Glomerular visceral epithelial cell (primary cell): ENCODE data around the gene SNAP23.

Experiments
- DNase-seq: peaks from one replicate; pipeline ENCODE4 v3.0.0-alpha.2; 2016; ENCODE audit errors: extremely low spot score

Gene SNAP23

DNA sequence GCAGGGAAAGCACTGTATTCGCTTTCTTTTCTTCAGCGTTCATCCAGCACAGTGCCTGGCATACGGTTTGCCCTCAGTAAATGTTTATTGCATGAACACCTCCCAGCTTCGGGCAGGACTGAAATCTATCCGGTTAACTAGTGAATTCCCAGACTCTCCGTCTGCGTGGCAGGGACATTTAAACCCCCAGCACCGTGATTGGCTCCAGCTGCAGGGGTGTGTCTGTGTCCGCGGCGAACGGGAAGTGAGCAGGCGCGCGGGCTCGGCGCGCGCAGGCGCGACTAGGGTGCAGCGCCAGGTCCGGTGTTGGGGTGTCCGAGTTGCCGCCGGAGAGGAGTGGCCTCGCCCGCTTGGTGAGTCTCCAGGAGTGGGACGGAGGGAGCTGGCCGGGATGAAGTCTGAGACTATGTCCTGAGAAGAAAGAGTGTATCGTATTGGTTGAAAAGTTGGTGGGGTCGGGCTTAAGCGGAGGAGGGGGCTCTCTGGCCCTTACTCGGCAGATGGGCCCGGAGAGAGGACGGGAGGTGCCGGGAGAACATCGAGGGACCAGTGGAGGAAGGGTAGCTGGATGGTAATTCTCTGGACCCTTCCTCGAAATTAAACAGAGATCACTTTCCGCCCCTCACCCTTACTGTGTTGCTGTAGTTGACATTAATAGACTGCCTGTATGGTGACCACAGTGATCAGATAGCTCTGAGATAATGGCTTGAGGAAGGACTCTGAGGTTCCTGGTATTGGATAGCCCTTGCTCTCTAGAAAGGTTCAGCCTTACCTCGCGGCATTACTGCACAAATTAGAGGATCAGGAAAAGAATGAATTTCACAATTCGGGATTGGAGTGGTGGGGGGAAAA, at the start of gene SNAP23:
Gene SNAP23 (plus strand): TSS at position 274 of the 852 bp plus-strand sequence. CDS start 16,213 bp downstream, outside the sequence.
- DNase-seq: peak; percentile 96

DNA sequence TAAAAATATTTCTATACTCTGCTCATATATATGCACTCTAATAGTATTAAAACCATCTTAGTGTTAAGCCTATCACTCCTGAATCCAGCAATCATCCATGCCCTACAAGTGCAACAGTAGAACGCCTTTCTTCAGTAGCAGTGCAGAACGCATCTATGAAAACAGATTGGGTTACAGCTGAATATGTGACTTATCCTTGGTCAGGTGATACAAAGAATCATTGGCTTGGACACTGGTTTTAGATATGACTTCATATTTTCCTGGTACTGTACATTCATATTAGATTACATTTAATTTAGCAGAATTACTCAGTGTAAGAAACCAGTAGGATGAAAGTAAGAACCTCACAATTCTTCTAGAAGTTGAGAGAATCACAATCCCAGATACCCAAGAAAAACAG, 47.8 kb upstream of the SNAP23 start:
- DNase-seq: no peak

DNA sequence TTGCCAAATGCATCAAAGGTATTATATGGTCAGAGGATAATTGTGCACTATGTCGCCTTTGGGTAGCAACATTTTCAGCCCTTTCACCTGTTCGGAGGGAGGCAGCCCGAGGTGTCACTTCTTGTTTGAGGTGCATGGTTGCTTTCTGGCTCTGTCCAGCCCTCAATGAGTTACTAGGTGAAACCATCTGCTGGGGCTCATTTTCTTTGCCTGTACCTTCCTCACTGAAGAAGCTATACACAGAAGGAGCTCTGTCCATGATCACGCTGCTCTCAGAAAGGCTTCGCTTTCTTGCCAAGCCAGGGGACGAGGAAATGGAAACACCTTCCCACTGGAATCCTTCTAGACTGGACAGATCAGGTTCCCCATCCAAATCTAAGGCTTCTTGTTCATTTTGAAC, 47.2 kb upstream of the SNAP23 start:
- no peak for DNase-seq

DNA sequence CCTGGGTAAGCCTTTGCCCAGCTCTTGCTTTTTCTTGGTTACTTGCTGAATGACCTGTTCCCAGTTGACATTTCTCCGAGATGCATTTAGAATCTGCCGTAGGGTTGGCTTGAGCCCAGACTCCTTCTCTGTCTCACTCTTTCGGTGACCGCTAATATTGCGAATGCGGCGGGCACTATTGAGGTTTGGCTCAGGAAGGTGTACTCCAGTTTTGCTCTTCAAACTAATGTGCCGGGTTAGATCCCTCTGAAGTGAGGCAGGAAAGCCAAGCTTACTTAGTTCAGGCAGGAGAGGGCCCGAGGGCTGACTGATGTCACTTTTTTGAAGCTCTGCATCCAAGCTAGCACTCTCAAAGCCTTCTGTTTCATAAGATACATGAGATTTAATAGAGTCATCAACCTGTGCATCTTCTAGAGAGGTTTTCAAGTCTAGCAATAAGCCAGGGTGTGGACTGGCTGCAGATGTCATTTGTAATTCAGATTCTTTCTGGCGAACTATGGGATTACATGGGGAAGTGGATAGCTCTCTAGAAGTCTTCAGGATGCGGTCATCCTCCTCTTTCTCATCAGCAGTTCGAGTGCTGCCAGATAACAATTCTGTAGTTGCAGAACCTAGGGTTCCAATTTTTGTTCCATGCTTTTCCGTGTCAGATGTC, 45.5 kb upstream of the SNAP23 start:
- no peak for DNase-seq

DNA sequence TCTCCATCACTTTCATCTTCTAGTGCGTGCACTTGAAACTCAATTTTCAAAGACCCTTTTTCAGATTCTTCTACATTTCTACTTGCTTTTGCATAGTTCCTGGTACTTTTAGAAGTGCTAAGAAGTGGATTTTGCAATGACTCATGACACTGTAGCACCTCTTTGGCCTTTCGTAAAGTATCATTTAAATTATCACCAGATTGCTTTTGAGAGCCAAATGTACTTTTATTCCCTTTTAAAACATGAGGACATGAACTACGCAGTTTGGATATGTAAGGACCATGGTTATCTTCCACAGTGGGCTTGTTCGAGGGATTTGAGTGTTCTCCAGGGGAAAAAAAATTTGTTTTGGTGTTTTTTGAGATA, 45.0 kb upstream of the SNAP23 start:
- no peak for DNase-seq

DNA sequence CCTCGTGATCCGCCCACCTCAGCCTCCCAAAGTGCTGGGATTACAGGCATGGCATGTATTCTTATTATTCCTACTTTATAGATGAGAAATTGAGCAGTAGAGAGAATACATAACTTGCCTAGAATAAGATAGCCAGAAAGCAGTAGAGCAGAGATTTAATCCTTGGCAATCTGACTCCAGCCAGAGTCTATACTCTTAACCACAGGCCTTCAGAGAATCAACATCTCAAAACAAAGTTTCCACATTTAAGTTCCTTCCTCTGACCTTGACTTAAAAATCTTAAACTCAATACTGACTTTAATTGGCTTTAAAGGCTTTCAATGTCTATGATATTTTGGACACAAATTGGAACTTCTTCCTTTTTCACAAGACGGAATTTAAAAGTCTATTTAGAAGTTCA, 41.6 kb upstream of the SNAP23 start:
- DNase-seq: no peak

DNA sequence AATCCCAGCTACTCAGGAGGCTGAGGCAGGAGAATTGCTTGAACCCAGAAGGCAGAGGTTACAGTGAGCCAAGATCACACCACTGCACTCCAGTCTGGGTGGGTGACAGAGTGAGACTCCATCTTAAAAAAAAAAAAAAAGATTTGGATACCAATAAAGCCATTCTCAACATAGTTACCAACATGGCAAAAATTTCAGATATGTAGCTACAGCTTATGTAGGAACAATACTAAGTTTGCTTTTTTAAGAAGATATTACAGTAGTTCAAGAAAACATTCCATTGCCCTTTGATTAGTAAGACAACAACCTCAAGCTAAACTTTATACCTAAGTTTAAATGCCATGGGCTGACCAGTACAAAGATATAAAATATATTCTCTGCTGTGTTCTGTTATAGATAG, 38.9 kb upstream of the SNAP23 start:
- DNase-seq: no peak

DNA sequence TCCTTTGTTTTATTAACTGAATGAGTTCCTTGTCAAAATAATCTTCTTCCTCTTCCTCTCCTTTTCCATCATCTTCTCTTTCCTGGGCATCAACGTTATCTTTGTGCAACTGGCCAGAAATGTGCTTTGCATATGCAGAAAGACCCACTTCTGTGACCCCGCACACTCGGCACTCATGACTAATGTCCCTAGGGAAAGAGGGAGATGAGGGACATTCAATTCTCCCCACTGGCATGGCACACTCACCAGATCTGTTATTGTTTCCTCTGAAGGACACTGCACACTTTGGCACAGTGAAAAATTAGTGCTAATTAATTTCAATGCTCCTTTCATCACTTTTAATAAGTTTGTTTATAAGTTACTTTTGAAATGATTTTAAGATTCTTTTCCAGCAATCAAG, 38.5 kb upstream of the SNAP23 start:
- DNase-seq: no peak

DNA sequence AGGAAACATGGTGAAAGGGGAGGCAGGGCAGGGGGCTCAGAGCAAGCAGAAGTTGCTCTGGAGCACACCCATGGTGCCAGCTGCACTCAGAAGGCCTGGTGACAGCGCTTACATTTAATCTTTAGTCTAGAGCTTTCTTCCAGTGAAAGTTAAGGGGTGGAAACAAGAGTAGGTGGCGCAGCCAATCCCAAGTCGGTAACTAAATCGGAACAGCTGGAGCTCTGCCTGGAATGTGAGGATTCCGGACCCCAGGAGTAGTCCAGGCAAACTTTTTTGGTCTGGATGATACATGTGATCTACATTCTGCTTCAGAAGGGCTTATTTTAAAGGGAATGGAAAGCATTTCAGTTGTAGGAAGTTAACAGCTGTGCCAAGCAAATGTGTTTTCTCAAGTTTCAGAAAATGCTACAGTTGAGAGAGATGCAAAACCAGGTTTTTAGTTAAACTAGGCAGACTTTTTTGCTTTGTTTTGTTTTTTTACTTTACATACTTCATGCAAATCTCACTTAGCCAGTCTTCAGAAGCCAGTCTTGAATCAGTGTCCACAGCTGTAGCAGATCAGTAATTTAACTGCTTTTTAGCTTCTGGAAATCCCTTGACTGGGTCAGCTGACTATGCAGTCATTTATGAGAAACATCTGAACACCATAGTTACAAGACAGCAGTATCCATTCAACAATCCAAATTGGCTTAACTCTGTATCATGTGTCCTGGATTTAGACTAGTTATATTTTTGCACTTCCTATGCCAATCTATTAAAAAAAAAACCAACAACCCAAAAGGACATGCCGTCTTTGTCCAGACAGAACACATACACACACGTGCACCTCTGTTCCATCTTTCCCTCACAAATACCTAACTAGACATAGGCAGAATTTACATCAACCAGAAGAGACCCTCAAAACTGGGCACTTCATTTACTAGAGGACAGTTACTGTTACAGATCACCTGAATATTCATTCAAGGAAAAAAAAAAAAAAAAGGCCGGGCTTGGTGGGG, 37.7 kb upstream of the SNAP23 start:
- DNase-seq: peak; percentile 38

DNA sequence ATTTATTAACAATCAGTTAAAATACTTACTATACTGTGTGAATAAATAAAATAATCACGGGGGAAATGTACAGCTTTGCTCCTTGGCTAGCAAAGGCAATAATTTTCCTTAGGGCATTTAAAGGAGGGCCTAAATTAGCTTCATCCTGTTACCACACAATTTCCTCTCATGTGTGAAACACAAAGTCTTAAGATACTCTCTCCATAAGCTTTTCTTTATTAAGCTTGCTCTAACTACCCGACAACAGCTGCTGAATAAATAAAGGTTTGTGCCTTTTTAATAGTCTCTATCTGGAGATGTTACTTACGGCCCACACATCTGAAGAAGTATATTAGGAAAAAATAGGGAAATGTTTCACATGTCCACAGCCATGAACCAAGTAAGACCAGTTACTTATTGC, 34.2 kb upstream of the SNAP23 start:
- DNase-seq: no peak

DNA sequence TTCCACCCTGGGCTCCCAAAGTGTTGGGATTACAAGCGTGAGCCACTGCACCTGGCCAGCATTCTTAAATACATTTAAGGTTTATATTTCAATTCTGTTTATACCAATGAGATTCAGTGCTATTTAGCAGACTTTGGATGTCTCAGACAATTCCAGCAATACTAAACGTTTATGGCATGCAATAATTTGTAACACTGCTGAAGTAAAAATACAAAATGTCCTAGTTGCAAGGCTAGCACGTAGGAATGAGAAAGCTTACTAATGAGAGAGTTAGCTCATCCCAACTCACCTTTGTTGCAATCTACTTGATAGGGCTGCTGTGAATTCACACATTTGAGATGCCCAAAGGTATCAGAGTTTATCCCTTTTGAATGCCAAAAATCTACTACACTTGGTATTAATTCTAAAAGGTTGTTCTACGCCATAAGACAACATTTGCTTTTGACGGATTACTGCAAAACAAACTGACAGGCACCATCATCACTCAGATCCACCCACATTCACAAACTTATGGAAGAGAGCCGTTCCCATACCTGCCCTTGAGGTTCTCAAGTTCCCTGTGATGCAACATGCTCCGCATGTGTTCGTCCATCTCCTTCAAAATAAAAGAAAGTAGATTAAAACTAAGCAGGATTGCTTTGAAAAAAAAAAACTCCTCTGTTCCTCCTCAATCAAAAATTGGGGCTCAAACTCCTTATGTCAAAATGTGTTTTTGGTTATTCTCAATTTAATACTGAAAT, 29.7 kb upstream of the SNAP23 start:
- no peak for DNase-seq

DNA sequence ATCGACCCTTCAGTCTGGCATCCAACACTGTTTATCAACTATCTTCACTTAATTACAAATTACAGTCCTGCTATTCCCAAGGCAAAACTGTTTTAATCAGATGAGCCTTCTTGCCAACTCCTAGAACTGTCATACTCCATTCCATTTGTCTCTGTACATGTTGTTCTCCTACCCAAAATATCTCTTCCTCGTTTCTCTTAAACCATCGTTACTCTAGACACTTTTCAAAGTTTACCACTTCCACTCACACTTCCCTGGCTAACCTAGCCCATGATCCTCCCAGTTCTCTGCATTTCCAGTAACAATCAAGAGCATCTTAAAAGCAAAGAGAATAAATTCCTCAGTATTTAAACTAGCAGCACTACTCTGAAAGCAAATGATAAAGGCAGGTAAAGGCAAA, 24.4 kb upstream of the SNAP23 start:
- DNase-seq: no peak

DNA sequence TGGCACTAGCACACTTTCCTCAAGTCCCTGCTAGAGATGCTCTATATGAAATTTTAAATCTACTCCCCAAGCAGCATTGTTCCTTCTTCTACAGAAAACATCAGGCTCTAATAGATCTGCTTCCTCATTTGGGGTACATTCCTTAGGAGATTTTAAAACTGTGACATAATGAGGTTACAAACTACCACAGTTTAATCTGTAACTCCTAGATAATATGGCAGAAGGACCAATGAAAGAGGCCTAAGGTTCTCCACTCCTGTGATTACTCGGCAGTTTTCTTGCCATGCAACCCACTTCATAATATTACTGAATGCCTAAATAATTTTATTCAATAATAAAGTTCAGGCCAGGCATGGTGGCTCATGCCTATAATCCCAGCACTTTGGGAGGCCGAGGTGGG, 20.6 kb upstream of the SNAP23 start:
- peak; percentile 38 for DNase-seq

DNA sequence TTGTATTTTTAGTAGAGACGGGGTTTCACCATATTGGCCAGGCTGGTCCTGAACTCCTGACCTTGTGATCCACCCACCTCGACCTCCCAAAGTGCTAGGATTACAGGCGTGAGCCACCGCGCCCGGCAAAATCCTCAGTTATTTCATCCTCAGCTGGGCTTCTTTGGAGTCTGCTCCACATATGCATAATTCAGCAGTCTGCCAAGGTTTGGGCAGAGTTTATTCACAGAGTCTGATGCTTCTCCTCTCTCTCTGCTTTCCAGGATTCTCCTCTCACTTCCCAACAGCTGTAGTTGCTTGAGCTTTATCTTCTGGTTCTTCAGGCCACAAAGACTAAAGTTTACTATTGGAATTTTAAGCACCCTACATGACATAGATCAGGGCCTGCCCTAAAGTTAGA, 12.7 kb upstream of the SNAP23 start:
- DNase-seq: no peak

DNA sequence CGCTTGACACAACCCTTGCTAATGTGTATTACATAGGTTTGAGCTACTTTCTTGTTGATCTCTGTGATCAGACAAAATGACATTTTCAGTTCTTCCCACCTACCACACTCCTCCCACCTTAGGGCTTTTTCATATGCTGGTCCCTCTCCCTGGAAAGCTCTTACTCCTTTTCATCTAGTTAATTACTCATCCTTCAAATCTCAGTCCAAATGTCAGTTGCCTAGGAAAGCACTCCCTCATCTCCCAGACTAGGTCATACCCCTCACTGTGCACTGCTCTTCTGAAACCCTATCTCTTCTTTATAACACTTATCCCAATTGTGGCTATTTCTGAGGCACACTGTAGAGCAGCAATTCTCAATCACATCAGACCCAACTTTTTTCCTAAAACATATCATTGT, 11.8 kb upstream of the SNAP23 start:
- no peak for DNase-seq

DNA sequence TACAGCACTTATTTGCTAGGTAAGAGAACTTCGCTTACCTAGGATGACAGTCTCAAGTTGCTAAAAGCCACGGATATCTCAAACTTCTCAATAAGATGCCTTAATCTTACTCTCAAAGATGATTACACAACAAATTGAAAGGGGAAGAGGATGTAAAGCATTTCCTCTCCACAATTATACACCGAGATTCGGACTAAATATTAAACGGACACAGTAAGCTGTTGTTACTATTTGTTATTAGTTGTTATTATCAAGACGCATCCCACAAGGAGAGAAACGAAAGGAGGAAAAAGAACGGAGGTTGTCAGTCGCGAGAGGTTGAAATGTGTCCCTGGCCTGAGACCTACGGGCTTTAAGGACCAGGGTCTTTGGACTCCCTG, 5.2 kb upstream of the SNAP23 start:
- DNase-seq: peak; percentile 10

DNA sequence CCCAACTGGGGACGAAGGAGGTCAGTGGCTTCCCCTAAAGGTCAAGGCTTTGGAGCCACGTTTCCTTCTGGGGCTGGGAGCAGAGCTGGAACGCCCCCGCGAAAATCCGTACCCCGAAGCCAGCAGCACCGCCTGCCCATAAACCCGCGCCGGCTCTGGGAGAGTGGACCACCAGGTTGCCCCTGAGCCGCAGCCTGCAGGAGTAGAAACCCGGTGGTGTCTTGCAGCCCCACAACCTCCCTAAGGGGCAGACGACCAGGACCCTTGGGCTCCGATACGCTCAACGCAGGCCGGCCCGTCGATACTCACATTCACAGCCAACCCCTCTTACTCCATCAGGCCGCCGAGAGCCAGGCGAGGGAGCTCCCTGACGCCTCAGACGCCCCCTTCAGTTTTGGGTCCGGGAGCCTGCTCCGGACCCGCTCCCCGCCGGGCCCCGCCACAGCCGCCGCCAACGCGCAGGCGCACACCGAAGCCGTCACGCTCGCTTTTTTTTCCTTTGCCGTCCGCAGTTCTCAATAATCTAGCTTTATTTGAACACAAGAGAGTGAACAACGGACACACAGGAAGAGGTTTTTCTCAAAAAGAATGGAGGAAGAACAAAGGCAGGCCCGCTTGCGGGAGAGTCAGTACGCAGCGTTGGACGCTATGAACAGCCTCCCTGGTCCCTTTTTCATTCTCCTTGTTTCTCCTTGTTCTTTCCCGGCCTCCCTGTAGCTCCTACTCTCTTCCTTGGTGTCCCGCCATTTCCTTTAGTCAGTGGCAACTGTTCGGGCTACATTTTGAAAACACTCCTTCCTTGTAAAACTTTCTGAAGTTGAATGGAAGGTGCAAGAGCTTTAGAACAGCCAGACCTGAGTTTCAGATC, 4.5 kb upstream of the SNAP23 start, which contains the start of gene ZNF106:
Gene ZNF106 (minus strand): TSS at position 471 of the 868 bp plus-strand sequence. CDS start 18,852 bp downstream, outside the sequence.
- peak; percentile 92 for DNase-seq

DNA sequence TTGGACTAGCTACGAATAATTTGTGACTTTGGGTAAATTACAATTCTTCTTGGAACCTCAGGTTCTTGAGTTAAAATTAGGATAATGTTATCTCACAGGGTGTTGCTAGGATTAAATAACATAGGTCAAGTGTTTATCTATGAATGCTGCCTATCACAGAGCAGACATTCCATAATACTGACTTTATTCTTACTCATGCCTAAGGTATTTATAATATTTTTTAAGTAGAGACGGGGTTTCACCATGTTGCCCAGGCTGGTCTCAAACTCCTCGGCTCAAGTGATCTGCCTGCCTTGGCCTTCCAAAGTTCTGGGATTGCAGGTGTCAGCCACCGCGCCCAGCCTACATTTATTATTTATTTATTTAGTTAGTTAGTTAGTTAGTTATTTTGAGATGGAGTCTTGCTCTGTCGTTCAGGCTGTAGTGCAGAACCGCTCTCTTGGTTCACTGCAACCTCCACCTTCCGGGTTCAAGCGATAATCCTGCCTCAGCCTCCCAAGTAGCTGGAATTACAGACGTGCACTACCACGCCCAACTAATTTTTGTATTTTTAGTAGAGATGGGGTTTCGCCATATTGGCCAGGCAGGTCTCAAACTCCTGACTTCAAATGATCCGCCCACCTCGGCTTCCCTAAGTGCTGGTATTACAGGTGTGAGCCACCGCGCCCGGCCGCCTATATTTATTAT, 3.8 kb upstream of the SNAP23 start:
- peak; percentile 77 for DNase-seq

DNA sequence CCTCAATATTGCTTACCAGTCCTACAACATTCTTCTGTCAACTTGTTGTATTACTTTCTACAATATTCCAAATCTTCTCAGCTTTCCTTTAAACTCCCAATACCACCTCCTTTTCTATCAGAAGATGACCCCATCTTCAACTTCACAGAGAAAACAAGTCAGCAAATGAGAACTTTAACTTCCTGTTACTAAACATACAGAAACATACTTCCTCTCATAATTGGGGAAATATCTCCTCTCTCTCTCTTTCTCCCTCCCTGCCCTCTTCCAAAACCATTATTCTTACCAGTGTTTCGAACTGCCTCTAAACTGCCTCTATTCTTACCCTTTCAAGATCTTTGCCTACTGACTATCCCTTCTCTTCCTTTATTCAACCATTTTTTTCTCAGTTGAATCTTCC, 1.8 kb upstream of the SNAP23 start:
- DNase-seq: no peak

DNA sequence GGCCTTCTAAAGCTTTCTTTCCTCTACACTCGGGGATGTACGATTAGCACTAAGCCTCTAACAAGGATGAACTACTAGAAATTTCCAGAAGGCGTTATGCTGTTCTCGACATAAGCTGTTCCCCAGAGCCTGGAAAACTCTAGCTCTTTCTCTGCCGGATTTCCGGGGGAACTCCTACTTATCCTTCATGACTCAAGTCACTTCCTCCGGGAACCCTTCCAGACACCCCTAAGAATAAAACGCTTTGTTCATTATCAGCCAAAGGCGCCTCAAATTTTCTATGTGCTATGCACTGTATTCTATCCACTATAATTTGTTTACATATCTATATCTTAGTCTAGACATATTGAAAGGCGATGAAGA, 455 bp upstream of the SNAP23 start:
- peak; percentile 70 for DNase-seq
